IPS-11a (cell line): Measurements from ENCODE around the gene NDUFA11.

Experiments
- H3K4me3 ChIP-seq: one replicate; pipeline ENCODE4 v1.5.1; 2013; ENCODE audit warnings: low read depth, low read length, control low read depth

NDUFA11 gene

DNA sequence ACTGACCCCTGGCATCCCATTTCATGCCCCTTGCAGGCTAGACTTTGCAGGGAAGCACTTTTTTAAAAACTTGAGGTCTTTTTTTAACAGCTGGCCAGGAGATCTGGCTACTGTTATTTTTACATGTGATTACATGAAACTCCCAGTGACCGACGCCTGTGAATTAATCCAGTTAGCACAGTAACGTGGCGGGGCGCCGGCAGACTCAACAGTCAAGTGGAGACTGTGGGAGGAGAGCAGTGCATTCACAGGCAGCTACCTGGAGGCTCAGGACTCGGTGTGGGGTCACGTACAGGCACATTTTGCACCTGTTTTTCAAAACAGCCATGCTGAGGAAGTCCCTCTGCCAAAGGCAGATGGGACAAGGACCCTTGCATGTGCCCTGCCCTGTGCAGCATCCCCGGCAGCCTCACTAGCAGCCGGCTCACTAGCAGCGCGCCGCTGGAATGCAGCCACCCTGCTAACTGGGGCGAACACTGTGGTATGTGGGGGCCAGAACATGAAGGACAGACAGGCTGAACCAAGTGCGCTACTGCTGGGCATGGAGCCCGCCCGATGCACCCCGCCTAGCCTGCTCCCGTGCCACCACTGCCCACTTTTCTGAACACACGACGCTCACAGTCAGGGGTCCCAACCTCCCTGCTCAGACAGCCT, 29.1 kb upstream of the NDUFA11 start:
- H3K4me3 ChIP-seq, result no peak overlapping the region

DNA sequence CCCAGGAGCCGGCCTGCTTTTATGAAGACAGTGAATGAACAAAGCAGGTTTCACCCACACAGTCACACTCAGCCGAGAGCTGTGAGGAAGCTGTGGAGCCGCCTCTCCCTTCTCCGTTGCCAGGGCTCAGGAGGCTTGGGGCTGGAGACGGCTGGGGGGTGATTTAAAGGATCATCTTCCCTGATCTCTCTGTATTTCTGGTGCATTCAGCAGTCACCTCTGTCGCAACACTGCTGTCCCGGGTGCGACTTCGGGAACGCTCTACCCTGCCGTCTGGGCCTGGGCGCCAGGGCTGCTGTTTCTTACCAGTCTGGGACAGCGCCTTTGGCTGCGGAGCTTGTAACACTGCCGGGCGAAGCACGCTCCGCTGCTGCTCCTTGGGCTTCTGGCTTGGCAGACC, 28.6 kb upstream of the NDUFA11 start:
- no peak overlapping the region for H3K4me3 ChIP-seq

DNA sequence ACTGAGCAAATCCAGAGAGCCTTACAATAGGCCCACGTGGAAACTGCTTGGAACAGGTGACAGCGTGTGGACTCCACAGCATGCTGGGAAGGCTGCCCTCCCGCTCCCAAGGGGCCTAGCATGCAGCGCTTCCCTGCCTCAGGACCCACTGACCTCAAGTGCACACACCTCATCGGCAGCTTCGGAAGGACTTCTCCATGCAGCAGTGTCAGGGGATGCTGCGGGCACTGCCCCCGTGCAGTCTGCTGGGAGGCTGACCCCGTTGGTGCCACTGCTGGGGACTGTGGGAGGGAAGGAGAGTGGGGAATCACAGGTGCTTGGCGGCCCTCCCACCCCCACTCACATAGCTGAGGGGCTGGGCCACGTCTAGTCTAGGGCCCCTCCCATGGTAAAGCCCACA, 27.7 kb upstream of the NDUFA11 start:
- H3K4me3 ChIP-seq, result no peak overlapping the region

- H3K4me3 ChIP-seq, result no peak overlapping the region
Measured at GRCh38 chr19:5929625-5930024, 26.0 kb upstream of the NDUFA11 start.

GRCh38 chr19:5929179-5929578, 25.6 kb upstream of the NDUFA11 start:
- H3K4me3 ChIP-seq, result no peak overlapping the region

- H3K4me3 ChIP-seq, result no peak overlapping the region
Measured at GRCh38 chr19:5927441-5927821, 23.8 kb upstream of the NDUFA11 start.

- H3K4me3 ChIP-seq, result no peak overlapping the region
Measured at GRCh38 chr19:5926641-5927440, 23.3 kb upstream of the NDUFA11 start.

GRCh38 chr19:5925830-5926427, 22.3 kb upstream of the NDUFA11 start:
- no peak overlapping the region for H3K4me3 ChIP-seq

- H3K4me3 ChIP-seq, result no peak overlapping the region
Measured at GRCh38 chr19:5923356-5923755, 19.8 kb upstream of the NDUFA11 start.

DNA sequence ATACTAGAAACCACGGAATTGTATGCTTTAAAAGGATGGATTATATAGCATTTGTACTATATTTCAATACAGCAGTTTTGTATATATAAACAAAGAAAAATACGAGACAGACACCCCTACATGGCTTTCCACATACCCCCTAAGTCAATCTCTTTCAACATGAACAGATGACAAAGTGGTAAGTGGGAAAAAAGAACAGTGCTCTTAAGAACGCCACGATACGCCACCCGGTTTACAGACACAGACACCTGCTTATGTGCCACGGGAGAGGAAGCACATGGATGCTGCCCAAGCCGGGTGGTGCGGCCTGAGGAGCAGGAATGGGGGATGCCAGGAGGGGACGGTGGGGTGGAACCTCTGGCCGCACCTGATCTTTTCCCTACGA, 18.6 kb upstream of the NDUFA11 start:
- H3K4me3 ChIP-seq, result no peak overlapping the region

GRCh38 chr19:5921516-5922160, 18.0 kb upstream of the NDUFA11 start:
- H3K4me3 ChIP-seq, result no peak overlapping the region

GRCh38 chr19:5918463-5919079, 15.0 kb upstream of the NDUFA11 start:
- no peak overlapping the region for H3K4me3 ChIP-seq

DNA sequence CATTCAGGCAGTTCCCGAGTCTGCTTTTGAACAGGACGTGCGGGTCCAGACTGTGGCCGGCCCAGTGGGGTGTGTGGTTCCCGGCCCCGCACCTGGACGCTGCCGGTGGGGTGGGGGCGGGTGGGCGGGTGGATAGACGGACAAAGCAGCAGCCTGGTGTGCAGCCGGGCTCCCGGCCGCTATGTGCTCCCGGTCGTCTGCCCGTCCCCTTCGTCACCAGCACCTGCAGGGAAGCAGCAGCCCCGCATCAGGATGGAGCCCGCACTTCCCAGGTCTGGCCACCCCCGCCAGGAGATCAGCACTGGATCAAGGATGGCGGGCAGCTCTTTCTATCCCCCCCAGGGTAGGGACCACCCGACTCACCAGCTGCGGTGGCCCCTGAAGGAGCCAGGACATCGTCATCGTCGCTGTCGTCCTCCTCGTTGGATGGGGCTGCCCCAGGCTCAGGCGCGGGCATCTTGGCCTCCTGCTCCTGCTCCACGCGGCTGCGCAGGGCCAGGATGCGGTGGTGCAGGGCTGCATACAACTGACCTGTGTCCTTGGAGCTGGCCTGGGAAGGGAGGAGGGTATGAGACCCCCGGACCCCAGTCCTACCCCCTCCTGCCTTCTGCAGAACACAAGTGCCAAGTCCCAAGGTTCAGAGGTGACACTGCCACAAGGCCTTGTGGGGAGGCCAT, 14.0 kb upstream of the NDUFA11 start:
- H3K4me3 ChIP-seq, result no peak overlapping the region

DNA sequence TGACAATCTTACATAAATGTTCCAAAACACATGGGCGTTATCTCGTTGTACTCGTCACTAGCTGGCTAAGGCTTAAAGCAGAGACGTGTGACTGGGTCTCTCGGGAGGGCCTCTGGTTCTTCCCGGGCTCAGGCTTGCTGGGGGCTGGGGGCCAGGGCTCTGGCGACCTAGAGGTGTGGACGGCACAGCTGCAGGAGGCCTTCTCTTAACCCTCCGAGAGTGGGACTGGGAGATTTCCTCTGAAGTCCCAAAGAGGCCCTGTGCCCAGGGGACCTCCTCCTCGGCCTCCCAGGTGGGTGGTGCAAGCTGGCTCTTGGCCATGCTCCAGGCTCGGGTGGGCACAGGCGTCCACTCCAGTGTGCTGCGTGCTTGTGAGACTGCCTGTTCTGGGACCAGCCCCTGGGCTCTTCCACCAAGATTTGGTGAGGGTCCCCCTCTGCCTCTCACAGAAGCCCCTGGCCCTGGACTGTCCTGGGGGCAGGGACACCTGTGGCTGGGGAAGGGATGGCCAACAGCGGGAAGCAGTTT, 12.7 kb upstream of the NDUFA11 start:
- H3K4me3 ChIP-seq, result no peak overlapping the region

DNA sequence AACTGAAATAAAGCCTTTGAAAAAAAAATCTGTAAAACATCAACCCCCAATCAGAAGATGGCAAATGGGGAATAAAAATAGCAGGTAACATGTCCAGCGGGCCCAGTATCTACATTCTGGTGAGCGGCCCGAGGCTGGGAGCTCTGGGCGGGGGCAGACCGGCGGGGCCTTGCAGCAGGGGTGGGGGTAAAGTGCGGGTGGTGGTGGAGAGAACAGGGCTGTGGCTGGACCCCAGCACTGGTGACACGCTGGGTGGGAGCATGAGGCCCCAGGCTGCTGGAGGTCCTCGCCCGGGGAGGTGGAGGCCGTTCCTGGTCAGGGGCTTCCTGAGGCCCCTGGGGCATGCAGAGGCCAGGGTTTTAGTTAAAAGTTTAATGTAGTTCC, 12.2 kb upstream of the NDUFA11 start:
- no peak overlapping the region for H3K4me3 ChIP-seq

GRCh38 chr19:5914946-5915781, 11.6 kb upstream of the NDUFA11 start:
- H3K4me3 ChIP-seq, result no peak overlapping the region

- no peak overlapping the region for H3K4me3 ChIP-seq
Measured at GRCh38 chr19:5914358-5914774, 10.8 kb upstream of the NDUFA11 start.

GRCh38 chr19:5913739-5914357, 10.3 kb upstream of the NDUFA11 start, which contains the start of gene CAPS:
CAPS (plus strand) TSS chr19:5914254; CDS start chr19:5914407, 153 bp downstream.
- H3K4me3 ChIP-seq, result no peak within 1 kb of the TSS

DNA sequence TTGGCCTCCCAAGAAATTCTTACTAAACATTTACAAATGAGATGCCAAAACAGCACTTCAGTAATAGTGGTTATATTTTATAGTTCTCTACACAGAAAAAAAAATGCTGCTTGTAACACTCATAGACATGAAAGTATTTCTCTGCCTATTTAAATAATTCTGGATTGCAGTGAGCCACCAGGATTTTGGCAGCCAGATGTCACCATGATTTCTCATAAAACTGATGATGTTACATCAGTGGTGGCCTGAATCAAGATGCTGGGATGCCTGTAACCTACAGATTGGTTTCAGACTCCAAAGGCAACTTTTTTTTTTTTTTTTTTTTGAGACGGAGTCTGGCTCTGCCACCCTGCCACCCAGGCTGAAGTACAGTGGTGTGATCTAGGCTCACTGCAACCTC, 7.8 kb upstream of the NDUFA11 start:
- no peak overlapping the region for H3K4me3 ChIP-seq
